AG20443 (cell line): ENCODE measurements around the gene CHURC1.

Source experiments
- DNase-seq: peaks from one replicate; pipeline ENCODE4 v3.0.0; 2012; ENCODE audit warnings: low spot score, mixed read lengths

The CHURC1 gene

DNA sequence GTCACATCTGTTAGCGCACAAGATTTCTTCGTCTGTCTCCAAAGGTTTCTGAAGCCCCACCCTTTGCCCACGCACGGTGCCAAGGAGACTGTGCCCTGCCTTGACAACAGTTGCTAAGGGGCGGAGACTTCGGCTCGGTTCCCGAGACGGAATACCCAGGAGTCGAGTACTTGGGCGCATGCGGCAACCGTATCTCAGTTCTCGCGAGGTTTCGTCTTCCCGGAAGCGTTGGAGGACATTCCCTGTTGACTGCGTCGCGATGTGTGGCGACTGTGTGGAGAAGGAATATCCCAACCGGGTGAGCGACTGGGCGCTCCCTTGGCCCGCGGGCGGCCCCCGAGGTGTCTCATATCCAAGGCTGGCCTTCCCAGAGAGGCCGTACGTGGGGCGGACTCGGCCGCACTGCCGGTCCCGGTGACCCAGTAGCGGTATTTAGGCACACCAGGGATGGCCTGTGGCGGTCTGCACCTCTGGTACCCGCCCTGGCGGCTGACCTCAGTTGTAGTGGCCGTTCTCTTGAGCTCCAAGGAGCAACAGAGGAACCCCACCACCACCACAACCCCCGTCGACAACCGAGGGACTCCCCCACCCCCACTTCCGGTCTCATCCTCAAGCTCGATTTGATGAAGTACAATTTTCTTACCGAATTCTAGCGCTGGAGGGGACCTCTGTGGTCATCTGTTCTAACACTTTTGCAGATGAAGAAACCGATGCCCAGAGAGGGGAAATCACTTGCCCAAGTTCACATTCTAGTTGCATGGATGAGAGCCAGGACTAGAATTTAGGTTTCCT lies at the start of gene CHURC1:
TSS of gene CHURC1 (plus strand) at position 219 of the 792 bp plus-strand sequence. CDS start at position 260, 41 bp downstream.
- peak; percentile 97 for DNase-seq

DNA sequence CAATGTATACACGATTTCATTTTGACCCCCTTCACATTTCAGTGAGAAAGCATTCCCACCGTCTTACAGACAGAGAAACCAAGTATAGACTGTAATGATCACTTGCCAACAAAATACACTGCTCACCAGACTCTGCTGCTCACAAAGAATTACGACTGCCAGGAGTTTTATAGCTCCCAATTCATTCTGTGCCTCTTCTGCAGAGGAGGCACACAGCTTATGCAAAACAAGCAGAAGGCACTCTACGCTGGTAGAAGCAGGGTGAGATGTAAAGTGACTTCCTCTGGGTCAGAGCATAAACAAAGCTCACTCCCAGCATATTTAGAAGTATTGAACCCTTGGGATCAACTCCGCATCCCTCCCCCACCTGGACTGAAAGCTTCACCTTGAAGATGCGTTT lies 49.1 kb upstream of the CHURC1 start:
- no peak for DNase-seq

DNA sequence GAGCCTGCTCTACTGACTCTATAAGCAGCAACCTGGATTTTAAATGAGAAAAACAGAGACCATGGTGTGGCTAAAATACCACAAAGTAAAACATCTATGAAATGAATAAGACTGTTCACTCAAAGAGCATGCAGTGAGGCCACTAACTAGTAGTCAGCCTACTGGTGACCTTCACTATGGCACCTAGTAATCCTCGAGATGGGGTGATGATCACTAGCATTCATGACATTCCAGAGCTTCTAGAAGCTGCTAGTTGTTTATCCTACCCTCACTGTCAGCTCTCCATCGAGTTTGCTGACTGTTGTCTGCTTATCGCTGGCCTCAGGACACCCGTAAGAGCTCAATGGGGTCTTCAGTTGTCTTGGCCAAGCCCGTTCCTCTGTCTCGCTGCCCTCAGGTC lies 48.3 kb upstream of the CHURC1 start:
- DNase-seq = no peak

DNA sequence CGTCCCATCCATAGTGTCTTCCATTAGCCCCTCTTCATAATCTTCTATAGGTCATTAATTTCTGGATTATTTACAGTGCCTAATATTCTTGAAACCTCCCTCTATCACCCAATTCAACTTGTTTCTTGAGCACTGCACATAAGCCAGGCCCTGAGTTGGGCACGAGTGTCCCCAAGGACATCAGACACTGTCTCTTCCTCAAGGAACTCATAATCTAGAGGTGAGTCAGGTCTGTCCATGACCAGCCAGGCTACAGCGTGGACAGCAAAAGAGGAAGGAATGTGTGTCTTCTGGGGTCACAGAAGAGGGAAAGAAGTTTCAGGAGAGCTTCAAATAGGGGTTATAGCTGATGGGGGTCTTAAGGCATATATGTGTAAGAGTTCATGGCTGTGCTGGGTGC lies 47.1 kb upstream of the CHURC1 start:
- no peak for DNase-seq

DNA sequence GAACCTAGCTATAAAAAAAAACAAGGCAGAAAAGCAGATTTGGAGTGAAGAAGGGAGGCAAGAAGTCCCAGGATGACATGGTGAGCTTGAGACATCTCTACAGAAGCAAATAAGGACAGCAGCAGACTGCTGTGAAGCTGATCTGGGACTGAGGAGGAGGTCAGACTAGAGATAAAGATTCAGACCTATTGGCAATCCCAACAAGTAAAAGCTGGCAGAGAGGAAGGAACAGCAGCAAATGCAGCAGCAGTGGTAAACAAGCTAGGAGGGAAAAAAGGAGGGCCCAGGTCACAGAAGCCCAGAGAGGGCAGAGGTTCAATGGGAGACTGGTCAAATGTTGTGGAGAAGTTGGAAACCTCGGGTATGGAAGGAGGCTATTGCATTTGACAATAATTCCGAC lies 45.9 kb upstream of the CHURC1 start:
- no peak for DNase-seq

DNA sequence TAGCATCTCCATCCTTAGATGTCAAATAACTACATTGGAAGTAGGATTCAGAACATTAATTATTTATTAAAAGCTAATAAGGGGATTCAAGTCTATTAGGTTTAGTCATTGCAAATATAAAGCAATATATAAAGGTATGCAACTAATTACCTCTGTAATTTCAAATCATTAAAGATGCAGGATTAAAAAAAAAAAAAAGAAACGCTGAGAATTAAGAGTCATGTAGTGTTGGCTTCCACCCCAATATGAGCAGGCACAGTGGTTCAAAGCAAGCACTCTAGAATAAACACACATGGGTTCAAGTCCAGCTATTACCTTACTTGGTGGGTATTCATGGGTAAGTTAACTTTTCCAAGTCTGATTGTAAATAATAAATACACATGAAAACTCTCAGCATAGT lies 45.4 kb upstream of the CHURC1 start:
- no peak for DNase-seq

DNA sequence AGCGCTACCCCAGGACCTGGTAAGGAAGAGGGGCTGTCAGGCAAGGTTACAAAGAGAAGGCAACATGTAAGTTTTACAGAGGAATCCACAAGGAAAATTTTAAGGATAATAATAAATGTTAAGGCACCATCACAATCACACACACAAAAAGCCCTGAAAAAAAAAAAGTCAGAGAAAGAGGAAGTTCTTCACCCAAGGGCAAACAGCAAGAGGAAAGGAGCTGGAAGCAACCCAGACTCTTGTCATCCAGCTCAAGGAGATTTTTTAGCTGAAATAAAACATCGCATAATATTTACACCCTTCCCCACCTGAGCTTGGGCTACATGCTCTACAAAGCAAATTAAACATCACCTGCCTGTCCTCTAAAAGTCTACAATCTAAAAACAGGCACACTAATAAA lies 44.1 kb upstream of the CHURC1 start:
- no peak for DNase-seq

DNA sequence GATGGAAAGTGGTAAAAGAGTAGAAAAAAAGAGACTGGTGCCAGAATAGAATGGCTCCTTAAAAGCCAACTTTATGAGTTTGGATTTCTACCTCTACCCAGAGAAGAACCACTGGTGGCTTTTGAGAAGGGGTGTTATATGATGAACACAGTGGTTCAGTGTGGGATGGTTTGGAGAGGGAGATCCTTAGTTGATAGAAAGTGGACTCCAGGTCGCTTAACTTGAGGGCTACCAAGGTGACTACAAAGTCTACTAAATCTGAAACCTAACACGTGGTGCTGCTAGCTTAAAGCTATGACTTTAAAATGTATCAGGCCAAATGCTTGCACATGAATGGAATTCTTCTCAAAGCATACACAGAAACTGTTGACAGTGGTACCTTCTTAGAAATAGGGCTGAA lies 42.9 kb upstream of the CHURC1 start:
- DNase-seq = no peak

DNA sequence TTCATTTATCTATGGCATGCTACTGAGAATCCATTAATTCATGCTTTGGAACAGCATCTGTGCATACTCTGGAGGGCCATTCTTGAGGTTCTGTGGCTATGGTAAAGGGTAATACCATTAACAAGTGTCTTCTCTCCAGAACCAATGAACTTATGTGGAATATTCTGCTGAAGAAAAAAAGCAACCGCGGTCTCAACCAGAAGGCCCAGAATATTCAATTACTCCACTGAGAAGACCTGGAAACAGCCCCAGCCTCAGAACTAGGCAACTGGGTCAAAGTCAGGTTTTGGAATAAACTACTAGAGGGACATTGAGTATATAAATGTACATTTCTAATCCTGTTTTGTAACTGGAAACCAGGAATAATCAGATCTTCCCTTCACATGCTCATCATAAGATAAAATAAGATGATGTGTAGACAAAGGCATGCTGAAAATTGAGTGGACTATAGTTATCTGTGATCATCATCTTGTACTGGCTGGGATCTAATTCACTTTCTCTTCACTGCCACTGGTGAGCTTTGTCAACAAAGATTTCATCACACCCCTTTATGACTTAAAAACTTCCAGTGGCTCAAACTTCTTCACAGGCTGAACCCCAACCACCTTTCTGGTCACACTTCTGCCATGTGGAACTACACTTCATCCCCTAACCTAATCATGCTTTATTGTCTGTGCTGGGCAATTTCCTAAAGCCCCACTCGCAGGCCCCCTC lies 40.6 kb upstream of the CHURC1 start:
- DNase-seq = no peak

DNA sequence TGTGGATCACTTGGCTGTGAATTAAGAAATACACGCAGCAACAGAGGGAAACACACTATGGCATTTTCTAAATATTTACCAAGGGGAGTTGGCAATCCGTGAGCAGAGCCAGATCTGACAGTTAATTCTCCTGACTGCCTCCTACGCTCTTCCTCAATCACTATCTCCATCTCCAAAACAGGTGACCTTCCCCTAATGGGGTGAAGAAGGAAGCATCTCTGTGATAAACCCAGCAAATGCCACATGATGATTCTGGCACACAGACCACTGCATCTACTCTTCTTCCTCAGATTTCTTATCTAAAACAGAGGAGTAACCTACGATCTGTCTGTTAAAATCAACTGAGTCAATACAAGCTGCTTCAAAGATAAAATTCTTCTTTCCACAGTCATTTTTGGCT lies 38.9 kb upstream of the CHURC1 start:
- DNase-seq = no peak

DNA sequence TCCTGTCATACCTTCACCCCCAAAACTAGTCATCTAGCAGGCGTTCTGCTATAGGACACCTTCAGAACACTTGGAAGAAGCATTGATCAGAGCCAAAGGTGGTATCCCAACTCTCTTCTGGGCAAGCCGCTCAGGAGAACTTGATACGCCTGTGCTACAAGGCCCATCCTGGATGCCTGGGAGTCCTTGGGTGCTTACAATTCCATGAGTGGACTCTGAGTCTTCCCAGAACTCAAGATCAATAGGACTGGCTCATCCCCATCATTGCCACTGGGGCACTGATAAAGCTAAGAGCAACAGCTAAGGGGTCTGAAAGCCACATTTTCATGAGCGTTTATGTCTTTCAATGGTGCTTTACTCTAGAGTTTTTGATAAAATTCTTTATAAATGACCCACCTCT lies 36.4 kb upstream of the CHURC1 start:
- DNase-seq = no peak

DNA sequence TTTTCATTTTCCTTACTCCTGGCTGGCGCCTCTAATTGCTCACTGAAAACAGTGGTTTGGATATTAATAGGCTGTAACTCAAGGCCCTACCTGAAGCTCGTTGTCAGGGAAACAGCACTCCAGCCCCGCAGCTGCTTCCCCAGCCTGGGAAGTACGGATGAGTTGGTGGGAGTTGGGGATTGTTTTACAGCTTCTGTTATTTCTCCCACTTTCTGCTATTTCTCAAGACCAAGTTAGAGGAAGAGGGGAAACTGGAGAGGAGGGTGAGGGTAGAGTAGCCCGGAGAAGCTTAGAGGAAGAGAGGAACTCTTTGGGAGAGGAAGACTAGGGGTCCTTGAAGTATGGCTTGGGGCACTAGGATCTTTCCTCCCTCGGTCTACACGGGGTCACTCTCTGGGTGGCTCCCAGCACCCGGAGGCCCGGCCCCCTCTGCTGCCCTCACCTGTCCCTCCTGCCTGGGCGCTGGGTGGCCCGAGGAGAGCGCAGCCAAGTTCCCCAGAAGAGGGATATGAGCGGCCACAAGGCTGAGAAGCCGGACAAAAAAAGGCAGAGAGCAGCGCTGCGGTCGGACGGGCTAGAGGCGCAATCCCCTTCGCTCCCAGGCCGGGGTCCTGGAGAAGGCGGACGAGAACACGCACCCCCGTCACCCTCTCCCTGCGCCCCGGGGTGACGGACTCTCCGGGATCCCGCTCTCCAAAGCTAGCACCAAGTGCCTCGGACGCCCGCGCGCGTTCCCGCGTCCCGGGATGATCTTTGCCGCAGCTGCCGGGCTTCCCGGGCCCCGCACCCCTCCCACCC lies 35.2 kb upstream of the CHURC1 start:
- DNase-seq = peak; percentile 26

DNA sequence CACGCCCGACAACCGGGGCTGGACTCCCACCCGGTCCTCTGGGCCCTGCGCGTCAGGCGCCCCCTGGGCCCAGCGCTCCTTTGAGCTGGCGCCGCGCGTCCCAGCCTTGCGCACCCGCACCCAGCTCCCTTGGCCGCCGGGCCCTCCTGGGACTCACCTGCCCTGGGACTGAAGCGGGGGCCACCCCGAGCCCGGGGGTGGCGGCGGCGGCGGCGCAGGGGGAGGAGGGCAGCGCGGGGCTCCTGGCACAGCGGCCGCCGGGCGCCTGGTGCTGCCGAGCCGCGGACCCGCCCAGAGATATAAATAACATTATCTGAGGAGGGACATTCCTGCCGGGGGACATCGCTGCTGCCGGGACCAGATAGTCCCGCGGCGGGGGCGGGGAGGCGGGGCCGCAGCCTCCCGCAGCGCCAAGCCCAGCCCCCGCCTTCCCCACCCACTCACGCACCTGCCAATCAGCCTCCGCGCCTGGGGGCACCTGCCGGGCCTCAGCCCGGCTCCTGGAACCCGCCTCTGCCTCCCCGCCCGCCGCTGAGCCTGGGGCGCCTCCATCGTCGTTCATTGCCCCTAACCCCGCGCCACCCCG lies 34.5 kb upstream of the CHURC1 start, which contains the start of gene SPTB:
TSS of gene SPTB (minus strand) at position 273 of the 586 bp plus-strand sequence. CDS start 56,813 bp downstream, outside the sequence.
- DNase-seq = peak; percentile 37

DNA sequence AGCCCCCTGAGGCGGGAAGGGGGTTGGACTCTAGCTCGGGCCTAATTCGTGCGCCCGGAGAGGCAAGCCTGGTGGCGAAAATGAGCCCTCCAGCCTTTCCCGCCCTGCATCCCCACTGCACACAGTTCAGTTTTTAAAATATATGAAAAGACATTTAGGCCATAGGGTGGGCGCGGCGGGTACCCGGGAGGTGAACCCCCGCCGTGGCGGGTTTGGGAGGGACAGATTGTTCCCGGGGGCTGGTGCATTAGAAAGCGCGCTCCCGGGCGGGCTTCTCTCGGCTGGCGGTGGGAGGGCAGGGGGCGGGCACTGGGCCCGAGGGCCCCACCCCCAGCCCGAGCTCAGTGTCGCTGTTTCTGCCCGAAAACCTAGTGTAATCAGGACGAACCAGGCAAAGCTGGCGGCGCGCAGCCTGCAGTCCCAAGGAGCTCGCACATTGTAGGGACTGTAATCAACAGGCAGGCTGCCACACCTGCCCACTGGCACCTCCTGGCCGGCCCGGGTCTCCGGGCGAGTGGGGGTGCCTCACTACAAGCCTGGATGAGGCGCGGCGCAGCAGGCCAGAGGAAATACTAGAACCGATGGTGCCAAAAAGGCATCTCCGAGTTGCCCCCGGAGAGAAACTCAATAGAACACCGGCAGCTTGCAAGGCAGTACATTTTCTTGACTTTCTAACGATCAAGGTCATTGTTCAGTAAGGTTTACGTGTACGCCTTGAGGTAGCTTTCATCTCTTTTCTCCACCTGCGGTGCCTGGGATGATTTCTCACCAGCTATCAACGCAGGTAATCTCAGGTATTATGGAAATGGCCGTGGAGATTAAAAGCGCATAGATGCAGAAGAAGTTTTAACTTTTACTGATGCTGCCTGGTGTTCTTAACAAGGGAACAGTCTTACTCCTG lies 33.8 kb upstream of the CHURC1 start:
- DNase-seq = peak; percentile 47

DNA sequence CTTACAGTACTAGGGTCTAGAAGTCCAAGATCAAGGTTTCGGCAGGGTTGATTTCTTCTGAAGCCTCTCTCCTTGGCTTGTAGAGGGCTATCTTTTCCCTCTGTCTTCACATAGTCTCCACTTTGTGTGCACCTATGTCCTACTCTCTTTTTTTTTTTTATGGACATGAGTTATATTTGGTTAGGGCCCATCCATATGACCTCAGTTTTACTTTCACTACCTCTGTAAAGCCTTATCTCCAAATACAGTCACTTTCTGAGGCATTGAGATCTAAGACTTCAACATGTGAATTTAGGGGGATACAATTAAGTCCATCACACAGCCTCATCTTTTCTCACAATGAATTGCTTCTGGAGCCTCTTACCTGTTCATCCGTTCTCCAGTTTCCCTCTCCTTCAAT lies 28.7 kb upstream of the CHURC1 start:
- no peak for DNase-seq

DNA sequence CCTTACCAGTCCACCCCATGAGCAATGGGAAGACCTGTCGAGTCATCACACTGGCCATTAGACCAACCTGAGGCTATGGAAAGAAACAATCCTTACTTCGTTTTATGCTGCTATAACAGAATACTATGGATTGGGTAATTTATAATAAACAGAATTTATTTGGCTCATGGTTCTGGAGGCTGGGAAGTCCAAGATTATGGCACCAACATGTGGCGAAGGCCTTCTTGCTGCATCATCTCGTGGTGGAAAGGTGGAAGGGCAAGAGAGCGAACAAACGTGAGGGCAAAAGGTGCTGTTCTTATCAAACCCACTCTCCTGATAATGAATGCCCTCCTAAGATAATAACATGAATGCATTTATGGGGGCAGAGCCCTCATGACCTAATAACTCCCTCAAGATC lies 24.9 kb upstream of the CHURC1 start:
- DNase-seq = no peak

DNA sequence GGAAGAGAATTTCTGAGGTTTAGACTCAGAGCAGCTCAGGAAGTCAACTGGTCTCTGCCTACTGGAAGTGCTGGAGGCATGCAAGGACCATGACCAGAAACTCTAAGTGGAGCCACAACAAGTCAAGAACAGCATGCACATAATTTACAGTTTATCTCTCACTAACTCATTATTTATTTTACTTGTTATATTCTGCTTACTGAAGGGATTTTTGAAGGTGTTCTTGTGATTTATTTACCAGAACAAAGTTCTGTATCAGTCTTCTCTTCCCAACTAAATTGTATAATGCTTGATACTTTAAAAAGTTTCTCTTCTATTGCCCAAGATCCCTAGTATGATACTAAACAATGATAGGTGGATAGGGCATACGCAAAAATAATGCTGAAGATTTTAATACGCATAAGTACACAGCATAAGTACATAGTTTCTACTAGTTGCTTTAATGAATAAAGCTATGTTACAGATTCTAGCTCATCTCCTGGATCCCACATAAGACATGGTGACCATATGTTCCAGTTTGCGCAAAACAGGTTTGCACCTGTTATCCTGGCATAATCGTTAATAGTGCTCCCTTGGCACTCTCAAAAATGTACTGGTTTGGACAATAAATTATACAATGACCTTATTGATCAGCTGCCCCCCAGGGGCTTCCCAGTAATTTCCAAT lies 22.9 kb upstream of the CHURC1 start:
- no peak for DNase-seq

DNA sequence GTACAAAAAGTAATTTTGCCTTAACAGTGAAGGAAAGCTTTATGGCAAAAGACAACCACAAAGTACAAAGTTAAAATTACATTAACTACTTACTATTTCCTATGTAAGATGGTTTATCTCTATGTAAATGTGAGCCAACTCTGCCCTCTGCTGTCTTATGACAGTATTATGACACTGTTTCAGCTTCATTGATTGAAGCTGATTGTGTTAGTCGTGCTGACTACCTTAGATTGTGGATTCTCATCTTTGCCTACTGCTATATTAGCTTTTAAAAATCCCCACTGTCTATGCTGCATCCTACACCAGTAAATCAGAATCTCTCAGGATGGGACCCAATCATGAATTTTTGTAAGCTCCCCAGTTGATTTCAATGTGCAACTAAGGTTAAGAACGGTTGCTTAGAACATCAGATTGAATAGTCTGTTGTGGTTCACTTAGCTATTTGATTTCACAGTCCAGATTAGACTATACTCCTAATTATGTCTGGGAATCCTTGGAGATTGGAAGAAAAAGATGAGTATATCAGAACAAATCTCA lies 22.3 kb upstream of the CHURC1 start:
- peak; percentile 55 for DNase-seq

DNA sequence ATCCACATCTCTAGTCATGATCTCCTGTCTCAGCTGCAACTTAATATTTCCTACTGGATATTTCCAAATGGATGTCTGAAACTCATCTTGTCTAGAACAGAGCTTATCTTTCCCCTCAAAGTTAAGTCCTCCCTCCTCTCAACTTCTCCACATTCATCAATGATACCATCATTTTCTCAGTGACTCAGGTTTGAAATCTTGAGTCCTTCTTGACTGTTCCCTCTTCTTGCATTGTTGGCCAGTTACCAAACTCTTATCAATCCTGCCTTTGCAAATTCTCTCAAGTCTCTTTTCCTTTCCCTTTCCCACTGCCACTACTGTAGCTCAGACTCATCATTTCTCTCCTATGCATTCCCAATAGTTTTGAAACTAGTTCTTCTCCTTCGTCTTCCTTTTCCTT lies 14.3 kb upstream of the CHURC1 start:
- DNase-seq = no peak

DNA sequence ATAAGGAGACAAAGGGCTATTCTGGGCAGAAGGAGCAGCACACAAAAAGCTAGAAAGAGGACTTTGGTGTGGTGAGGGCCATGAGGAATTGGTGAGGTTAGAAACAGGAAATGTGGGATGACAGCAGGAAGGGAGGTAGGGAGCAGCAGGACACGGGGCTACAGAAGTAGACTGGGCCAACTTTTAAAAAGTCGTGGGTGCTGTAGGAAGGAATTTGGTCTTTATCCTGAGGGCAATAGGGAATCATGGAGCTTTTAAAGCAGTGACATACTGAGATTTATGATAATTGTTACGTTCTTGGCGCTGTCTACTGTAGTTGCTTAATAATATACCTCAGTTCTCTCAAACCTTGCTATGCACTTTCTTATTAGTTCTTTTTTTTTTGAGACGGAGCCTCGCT lies 8.2 kb upstream of the CHURC1 start:
- DNase-seq = no peak
